GM13977 (cell line): Measurements from ENCODE around the gene PHF12.

Experiments
- DNase-seq: peaks from one replicate; pipeline ENCODE4 v3.0.0; 2012; ENCODE audit warnings: low spot score
- CTCF ChIP-seq: IDR thresholded peaks from 2 replicates; pipeline ENCODE4 v1.5.1; 2012; ENCODE audit warnings: mild to moderate bottlenecking, control low read depth; ENCODE audit not compliant: insufficient read depth; ENCODE audit errors: extremely low read depth, missing control alignments
- in situ Hi-C: fragments of 300-500 bp; cut with MboI; formaldehyde crosslinking; loops from one replicate; pipeline ENCODE4 v1.12.0; 2022; ENCODE audit warnings: low sequenced_read_pairs, low pct_unique_long_range_greater_than_20kb, mixed read lengths, inconsistent platforms; ENCODE audit not compliant: unreplicated experiment

PHF12 gene

GRCh38 chr17:28951428-28951990, at the start of gene PHF12:
PHF12 (minus strand) TSS chr17:28951518; CDS start chr17:28950960, 558 bp downstream.
- no peak for TF ChIP-seq CTCF
- peak; percentile 95 for DNase-seq
- in situ Hi-C loops = no loop called here

GRCh38 chr17:29000973-29001372, 49.7 kb upstream of the PHF12 start:
- no peak for DNase-seq
- no peak for TF ChIP-seq CTCF
- in situ Hi-C loops = no loop called here

GRCh38 chr17:28999206-28999605, 47.9 kb upstream of the PHF12 start:
- in situ Hi-C loops = no loop called here
- no peak for TF ChIP-seq CTCF
- no peak for DNase-seq

GRCh38 chr17:28997806-28998205, 46.5 kb upstream of the PHF12 start:
- TF ChIP-seq CTCF = no peak
- in situ Hi-C loops = no loop called here
- DNase-seq = no peak

- no peak for DNase-seq
- in situ Hi-C loops = no loop called here
- TF ChIP-seq CTCF = no peak
These were observed 45.3 kb upstream of the PHF12 start for GRCh38 chr17:28996554-28997096.

GRCh38 chr17:28993645-28994426, 42.5 kb upstream of the PHF12 start:
- TF ChIP-seq CTCF = no peak
- in situ Hi-C loops = no loop called here
- no peak for DNase-seq
